Ovary (tissue), 9 donors: Measurements from ENCODE around the gene MAPK10. TPM values are rescaled to one million over a fixed set of nuclear protein-coding genes. Genes with fewer than 3 reads are reported as not detected.

Experiments used
- DNase-seq, 5 donors: peaks; one replicate each; pipeline ENCODE4 v3.0.0-alpha.2; 2019 to 2020
- H3K27ac ChIP-seq, 2 donors: fragments of 200-600 bp; one replicate each; pipeline versions ENCODE4 v1.5.1 to v1.8.0; 2019 to 2022
- H3K27me3 ChIP-seq: fragments of 200-600 bp; one replicate; pipeline ENCODE4 v1.8.0; 2022
- H3K36me3 ChIP-seq: fragments of 200-600 bp; sonication (generic); one replicate; pipeline ENCODE4 v1.5.1; 2019
- H3K4me1 ChIP-seq: one replicate; pipeline ENCODE4 v1.8.1; 2013; ENCODE audit warnings: mild to moderate bottlenecking, moderate library complexity; ENCODE audit not compliant: insufficient read depth
- H3K4me3 ChIP-seq: fragments of 200-600 bp; sonication (generic); one replicate; pipeline ENCODE4 v1.5.1; 2017
- H3K9me3 ChIP-seq, 2 donors: fragments of 200-600 bp in 1 of 2; sonication (generic) in 1 of 2; one replicate each; pipeline versions ENCODE4 v1.5.1 to v1.8.1; 2013 to 2019; ENCODE audit warnings: mild to moderate bottlenecking in 1 of 2, moderate library complexity in 1 of 2
- CTCF ChIP-seq, 3 donors: fragments of 450-650 bp in 2 of 3; fragments of 200-600 bp in 1 of 3; IDR thresholded peaks; one replicate each; pipeline versions ENCODE4 v1.5.1 to v1.8.0; 2016 to 2022; ENCODE audit warnings: antibody characterized with exemption in 3 of 3, mild to moderate bottlenecking in 1 of 3
- EP300 ChIP-seq: sonication (generic); formaldehyde crosslinking; IDR thresholded peaks from one replicate; pipeline ENCODE4 v1.6.1; 2017; ENCODE audit warnings: antibody characterized with exemption
- POLR2A ChIP-seq: fragments of 450-650 bp; IDR thresholded peaks from one replicate; pipeline ENCODE4 v1.6.1; 2017; ENCODE audit warnings: antibody characterized with exemption, mild to moderate bottlenecking, moderate library complexity
- WGBS, 3 donors: extraction: QIAGEN DNeasy Blood & Tissue Kit in 1 of 3; methylation state at CpG; one replicate each; pipeline versions ENCODE4 v1.1.5 to v1.1.7; 2013 to 2017; 5-methylcytosine and 5-hydroxymethylcytosine counted together
- intact Hi-C, 4 donors: fragments of 100-400 bp; cut with DNase I; formaldehyde crosslinking; loops; one replicate each; pipeline versions ENCODE4 v1.11.0 to v1.15.1; 2022 to 2023
- polyA plus RNA-seq, 2 donors: library from polyadenylated mRNA; stranded (reverse); fragments of 200-250 nt in 1 of 2; fragments of 350-450 nt in 1 of 2; fragmentation: Illumina TruSeq in 1 of 2; extraction: RNeasy Lipid Tissue Mini Kit (QIAGEN cat#74804) in 1 of 2; gene quantifications; one replicate each; pipeline ENCODE4 v1.2.3, GENCODE V29; 2013 to 2014
- total RNA-seq, 7 donors: library from RNA; depleted of rRNA in 2 of 7; stranded (reverse); fragments of >200 nt in 2 of 7; fragmentation: NEBNext Ultra II Directional in 3 of 7; extraction: Animal tissue kit (Norgen Biotek cat#: 25700) in 3 of 7; gene quantifications; one replicate each; pipeline versions ENCODE4 v1.1.0 to v1.2.4, GENCODE V29; 2016 to 2023
- donor health status: DM: no; HTN: no; CAD: no; lungs with moderate emphysema.
- donor health status: DM: no; HTN: no; CAD: no.
- donor health status: Bipolar disorder and iron deficiency.
- donor health status: DM: yes; HTN: yes; CAD: no.
- donor health status: DM: no; HTN: no; CAD: no.
- donor health status: DM: yes; HTN: yes; CAD: no.

The MAPK10 gene
- total and polyA plus RNA-seq, 9 donors, result 19.3 to 41.6 (median 32.4) TPM

GRCh38 chr4:86264241-86264640 is 95.6 kb downstream of the MAPK10 start:
- H3K9me3 ChIP-seq, result no peaks in the 10 kb centered on the region

GRCh38 chr4:86261636-86262035 is 98.2 kb downstream of the MAPK10 start:
- intact Hi-C loops, result no loop called here
- H3K36me3 ChIP-seq, result no peaks in the 10 kb centered on the region
- no peaks in the 10 kb centered on the region for H3K9me3 ChIP-seq
- H3K27me3 ChIP-seq, result no peaks in the 10 kb centered on the region
- WGBS, 3 donors, result 62 to 77% (median 74%) methylated on average over 1 of the region's 1 CpG
- H3K27ac ChIP-seq, result no peak overlapping the region
- H3K4me3 ChIP-seq, result no peak overlapping the region
- no peak for TF ChIP-seq CTCF (IDR thresholded peaks at IDR 0.05)
- no peak for TF ChIP-seq POLR2A
- H3K4me1 ChIP-seq, result no peaks in the 10 kb centered on the region
- DNase-seq, result no peak

More at GRCh38 chr4:86264241-86264640, 95.6 kb downstream of the MAPK10 start:
- H3K27ac ChIP-seq, result no peak overlapping the region
- no peak for DNase-seq
- H3K4me1 ChIP-seq, result no peaks in the 10 kb centered on the region
- no peak overlapping the region for H3K4me3 ChIP-seq
- intact Hi-C loops, result no loop called here
- H3K27me3 ChIP-seq, result no peaks in the 10 kb centered on the region
- TF ChIP-seq POLR2A, result no peak
- H3K36me3 ChIP-seq, result no peaks in the 10 kb centered on the region

GRCh38 chr4:86256086-86256485 is 103.8 kb downstream of the MAPK10 start:
- no peak overlapping the region for H3K4me3 ChIP-seq
- 81 to 85% (median 83%) methylated on average over 2 of the region's 2 CpGs for WGBS, 3 donors

GRCh38 chr4:86250619-86251018 is 109.2 kb downstream of the MAPK10 start:
- no peak overlapping the region for H3K27ac ChIP-seq
- TF ChIP-seq CTCF (IDR thresholded peaks at IDR 0.05), result no peak
- no peak for TF ChIP-seq EP300
- TF ChIP-seq POLR2A, result no peak
- WGBS, 3 donors, result 54 to 63% (median 62%) methylated on average over 1 of the region's 1 CpG
- no peaks in the 10 kb centered on the region for H3K4me1 ChIP-seq
- DNase-seq, result no peak
- H3K9me3 ChIP-seq, result no peaks in the 10 kb centered on the region
- intact Hi-C loops, result no loop called here
- H3K4me3 ChIP-seq, result no peak overlapping the region
- H3K27me3 ChIP-seq, result no peaks in the 10 kb centered on the region
- H3K36me3 ChIP-seq, result no peaks in the 10 kb centered on the region

More at GRCh38 chr4:86256086-86256485, 103.8 kb downstream of the MAPK10 start:
- Histone ChIP-seq H3K27ac (no peak overlapping the region), H3K4me1 (no peaks in the 10 kb centered on the region), H3K9me3 (no peaks in the 10 kb centered on the region), H3K27me3 (no peaks in the 10 kb centered on the region), H3K36me3 (no peaks in the 10 kb centered on the region)
- no peak for DNase-seq
- intact Hi-C loops, result no loop called here
- TF ChIP-seq EP300 (no peak), CTCF (IDR thresholded peaks at IDR 0.05) (no peak), POLR2A (no peak)

GRCh38 chr4:86250006-86250405 is 109.8 kb downstream of the MAPK10 start:
- no peak overlapping the region for H3K4me3 ChIP-seq
- H3K27me3 ChIP-seq, result no peaks in the 10 kb centered on the region
- H3K27ac ChIP-seq, result no peak overlapping the region
- intact Hi-C loops, result no loop called here
- H3K36me3 ChIP-seq, result no peaks in the 10 kb centered on the region
- TF ChIP-seq CTCF (IDR thresholded peaks at IDR 0.05) (no peak), EP300 (no peak), POLR2A (no peak)
- WGBS, 3 donors, result 89 to 95% (median 90%) methylated on average over 1 of the region's 1 CpG
- no peak for DNase-seq
- H3K4me1 ChIP-seq, result no peaks in the 10 kb centered on the region
- no peaks in the 10 kb centered on the region for H3K9me3 ChIP-seq
